ENCODE results near the gene TACR2. TPM values are rescaled to one million over a fixed set of nuclear protein-coding genes. Genes with fewer than 3 reads are reported as not detected.

The TACR2 gene
- total RNA-seq, 1 experiment from 2014 or later = 0.57 TPM

GRCh38 chr10:69439350-69439739 is 22.6 kb upstream of the TACR2 start:
- no TSS peak for BruUV-seq (replicated peaks)
- H3K27ac Mint-ChIP-seq (ENCODE audit: unreplicated experiment) = peak overlapping the region; percentile 86
- DNase-seq = no peak

DNA sequence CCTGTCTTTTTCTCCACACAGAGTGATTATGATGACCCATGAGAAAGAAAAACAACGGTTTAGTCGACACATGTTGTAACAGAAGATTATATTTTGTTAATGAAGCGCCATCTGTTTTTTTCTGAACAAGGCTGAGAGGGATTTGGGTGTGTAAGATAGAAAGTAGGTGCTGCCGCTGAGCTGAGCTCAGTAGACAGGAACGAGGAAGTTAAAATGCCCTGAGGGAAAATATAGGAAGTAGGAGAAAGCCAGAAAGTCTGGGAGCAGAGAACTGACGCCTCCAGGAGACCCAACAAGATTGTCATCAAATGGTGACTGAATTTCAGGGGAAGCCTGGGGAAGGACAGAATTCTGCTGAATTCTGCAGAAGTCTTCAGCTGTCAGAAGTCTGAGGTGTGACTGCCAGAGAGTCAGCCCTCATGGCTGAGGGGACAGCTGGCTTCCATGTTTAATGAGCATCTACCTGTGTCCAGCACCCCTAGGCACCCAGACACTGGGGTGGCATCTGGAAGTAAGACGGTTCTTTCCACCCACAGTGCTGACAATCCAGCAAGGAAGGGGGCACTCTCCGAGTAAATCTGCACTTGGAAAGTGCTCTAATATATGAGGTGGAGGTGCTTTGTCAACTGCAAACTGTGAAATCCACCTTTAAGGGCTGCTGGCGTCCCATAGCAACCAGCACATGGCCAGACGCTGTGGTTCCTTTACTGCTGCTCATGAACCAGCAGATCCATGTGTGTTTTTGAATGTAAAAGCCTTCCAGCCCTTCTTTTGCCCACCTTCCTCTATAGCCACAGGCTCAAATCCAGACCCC is 22.0 kb upstream of the TACR2 start:
- H3K36me3 ChIP-seq (ENCODE audit: control insufficient read depth, insufficient read depth, low read length) = no peaks in the 10 kb centered on the region
- ChIA-PET POLR2A (interaction anchor here (0.6 to 1.6 kb wide), 4 partner anchors 8 to 30 kb away, joined by 3 to 7 read pairs (median 4); partner anchors contain the start of gene TSPAN15), CTCF (interaction anchor here (0.8 to 3.2 kb wide), 6 partner anchors 8 to 61 kb away, joined by 3 to 21 read pairs (median 6); no protein-coding TSS in a partner anchor)
- Mint-ChIP-seq H3K27me3 (ENCODE audit: insufficient read depth, unreplicated experiment) (no peaks in the 10 kb centered on the region), H3K9me3 (ENCODE audit: unreplicated experiment) (peaks cover 7% of the 10 kb centered on the region), H3K4me3 (ENCODE audit: unreplicated experiment) (peak overlapping the region; percentile 14), H3K4me1 (ENCODE audit: low read depth, unreplicated experiment) (peaks cover 42% of the 10 kb centered on the region), H3K36me3 (ENCODE audit: insufficient read depth, unreplicated experiment) (peaks cover 18% of the 10 kb centered on the region), H3K27ac (ENCODE audit: unreplicated experiment) (peak overlapping the region; percentile 86)
- DNase-seq = peak; percentile 74 to 76
- H3K9me3 ChIP-seq = 0 out of 2 replicates have a peak, but pooled peaks cover 4% of the 10 kb centered on the region
- H3K27me3 ChIP-seq (replicated peaks; ENCODE audit: control insufficient read depth, insufficient read depth, low read length) = no peaks in the 10 kb centered on the region
- intact Hi-C loops (cut with micrococcal nuclease; ENCODE audit: unreplicated experiment) = loop anchor here (1.0 kb wide), 3 partner anchors 8 to 13 kb away; partner anchors contain the start of gene TSPAN15
- no peak overlapping the region for H3K4me3 ChIP-seq (ENCODE audit: low read depth, low read length)
- no peak for TF ChIP-seq CTCF (IDR thresholded peaks at IDR 0.05; ENCODE audit: insufficient read depth in 1 of 2, low read depth in 1 of 2, low read length in 1 of 2, severe bottlenecking in 1 of 2, unreplicated experiment in 1 of 2)
- BruUV-seq (replicated peaks) = TSS peak; percentile 96
- H3K4me1 ChIP-seq = peaks cover 35% of the 10 kb centered on the region

More at GRCh38 chr10:69439350-69439739, 22.6 kb upstream of the TACR2 start:
- Mint-ChIP-seq H3K27me3 (ENCODE audit: insufficient read depth, unreplicated experiment) (no peaks in the 10 kb centered on the region), H3K36me3 (ENCODE audit: insufficient read depth, unreplicated experiment) (peaks cover 18% of the 10 kb centered on the region), H3K9me3 (ENCODE audit: unreplicated experiment) (peaks cover 7% of the 10 kb centered on the region), H3K4me1 (ENCODE audit: low read depth, unreplicated experiment) (peaks cover 42% of the 10 kb centered on the region), H3K4me3 (ENCODE audit: unreplicated experiment) (peak overlapping the region; percentile 56)
- Histone ChIP-seq H3K4me1 (peaks cover 35% of the 10 kb centered on the region), H3K4me3 (ENCODE audit: low read depth, low read length) (no peak overlapping the region), H3K27me3 (replicated peaks; ENCODE audit: control insufficient read depth, insufficient read depth, low read length) (no peaks in the 10 kb centered on the region), H3K36me3 (ENCODE audit: control insufficient read depth, insufficient read depth, low read length) (no peaks in the 10 kb centered on the region), H3K9me3 (peaks cover 7% of the 10 kb centered on the region)
- TF ChIP-seq CTCF (IDR thresholded peaks at IDR 0.05; ENCODE audit: insufficient read depth in 1 of 2, low read depth in 1 of 2, low read length in 1 of 2, severe bottlenecking in 1 of 2, unreplicated experiment in 1 of 2) = no peak
- POLR2A ChIA-PET = interaction anchor here (0.6 to 1.6 kb wide), 3 partner anchors 10 to 31 kb away, joined by 3 to 7 read pairs (median 4); partner anchors contain the start of gene TSPAN15
- intact Hi-C loops (cut with micrococcal nuclease; ENCODE audit: unreplicated experiment) = no loop called here
- CTCF ChIA-PET = interaction anchor here (0.7 to 3.2 kb wide), 7 partner anchors 10 to 476 kb away, joined by 3 to 21 read pairs (median 7); partner anchors contain the start of gene TSPAN15
